ENCODE measurements around the gene ETHE1. TPM values are rescaled to one million over a fixed set of nuclear protein-coding genes. Genes with fewer than 3 reads are reported as not detected.

ETHE1 gene
- total RNA-seq, 2 donors from 2014 or later = 13.0 to 15.2 TPM

DNA sequence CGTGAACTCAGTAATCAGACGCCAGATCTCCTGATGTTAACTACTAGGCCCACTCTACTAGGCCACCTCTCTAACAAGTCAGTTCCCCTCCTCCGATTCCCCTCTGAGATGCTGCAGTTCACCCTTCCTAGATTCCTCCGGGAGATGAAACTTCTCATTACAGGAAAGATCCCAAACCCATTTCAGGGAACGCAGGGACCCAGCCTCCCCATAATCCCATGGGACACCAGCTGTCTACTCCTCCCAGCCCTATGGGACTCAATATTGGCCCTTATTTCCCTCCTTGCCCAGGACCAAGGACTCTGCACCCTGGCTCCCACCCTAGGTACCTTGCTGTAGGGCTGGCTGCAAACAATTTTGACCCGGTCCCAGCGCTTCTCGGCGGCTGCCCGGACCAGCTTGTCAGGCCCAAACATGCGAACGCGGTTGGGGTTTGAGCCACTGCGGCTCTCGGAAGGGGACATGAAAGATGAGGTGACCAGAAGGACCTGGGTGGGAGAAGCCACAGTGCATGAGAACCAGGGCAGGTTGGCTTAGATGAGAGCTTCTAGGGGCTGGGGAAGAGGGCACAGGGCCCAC, 27.4 kb upstream of the ETHE1 start:
- Mint-ChIP-seq H3K27ac (peak overlapping the region; percentile 80), H3K4me1 (no peaks in the 10 kb centered on the region), H3K36me3 (ENCODE audit: low read depth) (peaks cover 54% of the 10 kb centered on the region), H3K27me3 (ENCODE audit: insufficient read depth) (no peaks in the 10 kb centered on the region), H3K9me3 (no peaks in the 10 kb centered on the region), H3K4me3 (no peak overlapping the region)
- no peaks in the 10 kb centered on the region for H3K4me1 ChIP-seq (ENCODE audit: control insufficient read depth, insufficient read depth, low read length)
- no peaks in the 10 kb centered on the region for H3K9me3 ChIP-seq (ENCODE audit: control insufficient read depth, low read length)
- H3K36me3 ChIP-seq (ENCODE audit: control insufficient read depth, insufficient read depth, low read length) = peaks cover 47% of the 10 kb centered on the region
- H3K4me3 ChIP-seq (ENCODE audit: low read length) = no peak overlapping the region
- H3K27me3 ChIP-seq (ENCODE audit: control insufficient read depth, insufficient read depth, low read length, poor library complexity, severe bottlenecking) = no peaks in the 10 kb centered on the region
- H3K9ac ChIP-seq (ENCODE audit: extremely low read depth, low read length, poor library complexity, severe bottlenecking) = no peak overlapping the region
- TF ChIP-seq, protein P1, sequence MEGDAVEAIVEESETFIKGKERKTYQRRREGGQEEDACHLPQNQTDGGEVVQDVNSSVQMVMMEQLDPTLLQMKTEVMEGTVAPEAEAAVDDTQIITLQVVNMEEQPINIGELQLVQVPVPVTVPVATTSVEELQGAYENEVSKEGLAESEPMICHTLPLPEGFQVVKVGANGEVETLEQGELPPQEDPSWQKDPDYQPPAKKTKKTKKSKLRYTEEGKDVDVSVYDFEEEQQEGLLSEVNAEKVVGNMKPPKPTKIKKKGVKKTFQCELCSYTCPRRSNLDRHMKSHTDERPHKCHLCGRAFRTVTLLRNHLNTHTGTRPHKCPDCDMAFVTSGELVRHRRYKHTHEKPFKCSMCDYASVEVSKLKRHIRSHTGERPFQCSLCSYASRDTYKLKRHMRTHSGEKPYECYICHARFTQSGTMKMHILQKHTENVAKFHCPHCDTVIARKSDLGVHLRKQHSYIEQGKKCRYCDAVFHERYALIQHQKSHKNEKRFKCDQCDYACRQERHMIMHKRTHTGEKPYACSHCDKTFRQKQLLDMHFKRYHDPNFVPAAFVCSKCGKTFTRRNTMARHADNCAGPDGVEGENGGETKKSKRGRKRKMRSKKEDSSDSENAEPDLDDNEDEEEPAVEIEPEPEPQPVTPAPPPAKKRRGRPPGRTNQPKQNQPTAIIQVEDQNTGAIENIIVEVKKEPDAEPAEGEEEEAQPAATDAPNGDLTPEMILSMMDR (conservative IDR thresholded peaks at IDR 0.05) = no peak
- H3K27ac ChIP-seq (ENCODE audit: low read depth, low read length) = no peak overlapping the region
- 93 to 95% methylated on average over 7 to 15 of the region's 15 CpGs for WGBS, 2 experiments (ENCODE audit: insufficient coverage in 1 of 2, insufficient read length in 1 of 2)
- DNase-seq = no peak

DNA sequence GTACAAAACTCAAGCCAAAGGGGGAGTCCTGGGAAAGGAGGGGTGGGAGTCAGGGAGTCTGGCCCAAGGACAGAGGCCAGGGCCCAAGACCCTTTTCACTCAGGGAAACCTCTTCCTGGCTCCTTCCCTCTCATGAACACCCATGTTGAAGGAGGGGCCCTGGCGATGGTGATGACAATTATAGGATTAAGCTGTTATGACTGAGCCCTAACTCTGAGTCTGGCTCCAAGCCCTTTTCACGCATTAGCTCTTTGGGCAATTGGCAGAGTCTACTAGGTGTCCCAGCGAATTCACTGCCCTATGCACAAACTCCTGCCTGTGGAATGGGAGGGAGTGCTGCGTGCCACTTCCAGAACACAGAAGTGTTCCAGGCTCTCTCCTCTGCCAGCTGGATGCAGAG, 26.7 kb upstream of the ETHE1 start:
- Mint-ChIP-seq H3K4me1 (no peaks in the 10 kb centered on the region), H3K9me3 (no peaks in the 10 kb centered on the region), H3K4me3 (no peak overlapping the region), H3K27ac (no peak overlapping the region), H3K27me3 (ENCODE audit: insufficient read depth) (no peaks in the 10 kb centered on the region), H3K36me3 (ENCODE audit: low read depth) (peaks cover 61% of the 10 kb centered on the region)
- no peak for DNase-seq
- 94 to 100% methylated on average over 3 to 4 of the region's 4 CpGs for WGBS, 2 experiments (ENCODE audit: insufficient coverage in 1 of 2, insufficient read length in 1 of 2)
- Histone ChIP-seq H3K27me3 (ENCODE audit: control insufficient read depth, insufficient read depth, low read length, poor library complexity, severe bottlenecking) (no peaks in the 10 kb centered on the region), H3K36me3 (ENCODE audit: control insufficient read depth, insufficient read depth, low read length) (peaks cover 46% of the 10 kb centered on the region), H3K4me1 (ENCODE audit: control insufficient read depth, insufficient read depth, low read length) (no peaks in the 10 kb centered on the region), H3K9me3 (ENCODE audit: control insufficient read depth, low read length) (no peaks in the 10 kb centered on the region), H3K9ac (ENCODE audit: extremely low read depth, low read length, poor library complexity, severe bottlenecking) (no peak overlapping the region), H3K4me3 (ENCODE audit: low read length) (no peak overlapping the region), H3K27ac (ENCODE audit: low read depth, low read length) (no peak overlapping the region)
- TF ChIP-seq, protein P1 (conservative IDR thresholded peaks at IDR 0.05) = no peak

DNA sequence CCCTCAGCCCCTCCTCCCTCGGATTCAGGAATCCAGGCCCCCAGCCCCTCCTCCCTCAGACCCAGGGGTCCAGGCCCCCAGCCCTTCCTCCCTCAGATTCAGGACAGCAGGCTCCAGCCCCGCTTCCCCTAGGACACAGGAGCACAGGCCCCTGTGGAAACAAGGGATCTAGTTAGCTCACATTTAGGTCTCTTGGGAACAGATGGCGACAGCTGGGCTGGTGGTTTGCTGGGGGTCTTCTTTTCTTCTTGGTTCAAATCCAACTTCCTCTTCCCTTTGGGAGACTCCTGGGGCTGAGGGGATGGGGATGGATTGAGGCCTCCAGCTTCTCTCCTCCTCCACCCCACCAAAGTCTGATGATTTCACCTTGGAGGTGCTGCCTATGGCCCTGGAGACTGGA, 25.6 kb upstream of the ETHE1 start:
- WGBS, 2 experiments (ENCODE audit: insufficient coverage in 1 of 2, insufficient read length in 1 of 2) = 97% methylated on average over 2 of the region's 3 CpGs; no CpG with 5 or more reads in 1 of the 2 experiments
- no peaks in the 10 kb centered on the region for H3K4me1 Mint-ChIP-seq
- no peaks in the 10 kb centered on the region for H3K9me3 Mint-ChIP-seq

More for the DNA sequence above, 25.6 kb upstream of the ETHE1 start:
- H3K36me3 ChIP-seq (ENCODE audit: control insufficient read depth, insufficient read depth, low read length) = peaks cover 46% of the 10 kb centered on the region
- H3K9ac ChIP-seq (ENCODE audit: extremely low read depth, low read length, poor library complexity, severe bottlenecking) = no peak overlapping the region
- TF ChIP-seq, protein P1 (conservative IDR thresholded peaks at IDR 0.05) = no peak
- H3K27me3 ChIP-seq (ENCODE audit: control insufficient read depth, insufficient read depth, low read length, poor library complexity, severe bottlenecking) = no peaks in the 10 kb centered on the region
- DNase-seq = no peak
- H3K4me3 ChIP-seq (ENCODE audit: low read length) = no peak overlapping the region
- H3K4me1 ChIP-seq (ENCODE audit: control insufficient read depth, insufficient read depth, low read length) = no peaks in the 10 kb centered on the region
- no peaks in the 10 kb centered on the region for H3K9me3 ChIP-seq (ENCODE audit: control insufficient read depth, low read length)
- Mint-ChIP-seq H3K27ac (no peak overlapping the region), H3K27me3 (ENCODE audit: insufficient read depth) (no peaks in the 10 kb centered on the region), H3K4me3 (no peak overlapping the region), H3K36me3 (ENCODE audit: low read depth) (peaks cover 66% of the 10 kb centered on the region)
- H3K27ac ChIP-seq (ENCODE audit: low read depth, low read length) = no peak overlapping the region

Measured in endodermal cell (in vitro differentiated cells).